Gastrocnemius medialis (tissue), 4 donors: ENCODE measurements around the gene DUSP19. TPM values are rescaled to one million over a fixed set of nuclear protein-coding genes. Genes with fewer than 3 reads are reported as not detected.
A peak's percentile ranks its signal among the peaks of the same experiment; 100 is the strongest.

Experiments
- ATAC-seq, 2 donors: fragments of 150-250 bp; one replicate each; pipeline ENCODE4 v1.9.1; 2016
- DNase-seq, 2 donors: peaks; one replicate each; pipeline ENCODE4 v3.0.0-alpha.2; 2019
- H3K27ac ChIP-seq, 4 donors: fragments of 200-600 bp; sonication (generic); 1 replicate in 1 of 4; 2 replicates in 3 of 4; pipeline ENCODE4 v1.5.1; 2016 to 2018; ENCODE audit warnings: mild to moderate bottlenecking in 2 of 4, moderate library complexity in 1 of 4
- H3K27me3 ChIP-seq, 3 donors: fragments of 200-600 bp; sonication (generic) in 2 of 3; 1 replicate in 1 of 3; 2 replicates in 2 of 3; pipeline versions ENCODE4 v1.5.1 to v1.6.0; 2016 to 2019; ENCODE audit warnings: mild to moderate bottlenecking in 1 of 3, moderate library complexity in 1 of 3
- H3K36me3 ChIP-seq, 2 donors: fragments of 200-600 bp; sonication (generic) in 1 of 2; one replicate each; pipeline ENCODE4 v1.5.1; 2017 to 2018
- H3K4me1 ChIP-seq, 2 donors: fragments of 200-600 bp; sonication (generic) in 1 of 2; one replicate each; pipeline ENCODE4 v1.5.1; 2016 to 2017; ENCODE audit warnings: mild to moderate bottlenecking in 2 of 2
- H3K4me3 ChIP-seq, 4 donors: fragments of 200-600 bp; sonication (generic) in 3 of 4; 1 replicate in 1 of 4; 2 replicates in 3 of 4; pipeline ENCODE4 v1.5.1; 2016 to 2019; ENCODE audit warnings: mild to moderate bottlenecking in 2 of 4
- H3K9me3 ChIP-seq, 3 donors: fragments of 200-600 bp; sonication (generic) in 2 of 3; 1 replicate in 1 of 3; 2 replicates in 2 of 3; pipeline ENCODE4 v1.5.1; 2016 to 2019
- POLR2A ChIP-seq, 2 donors: fragments of 450-650 bp; IDR thresholded peaks; one replicate each; pipeline ENCODE4 v1.6.1; 2017; ENCODE audit warnings: antibody characterized with exemption in 2 of 2, mild to moderate bottlenecking in 2 of 2, moderate library complexity in 2 of 2
- in situ Hi-C, 4 donors: fragments of 200-750 bp; cut with MboI; loops; one replicate each; pipeline versions ENCODE4 v1.15.0 to v1.8.0; 2017; ENCODE audit warnings: low sequenced_read_pairs in 4 of 4
- intact Hi-C: fragments of 100-400 bp; cut with DNase I; formaldehyde crosslinking; loops from one replicate; pipeline ENCODE4 v1.15.1; 2023; ENCODE audit warnings: low total_unique reads
- total RNA-seq, 4 donors: library from RNA; depleted of rRNA; stranded (reverse); fragments of >200 nt; gene quantifications; one replicate each; pipeline versions ENCODE4 v1.1.0 to v1.2.3, GENCODE V29; 2016
- TF ChIP-seq, protein P1 (sequence below), 5 experiments: fragments of 450-650 bp in 3 of 5; fragments of 200-600 bp in 2 of 5; sonication (generic) in 2 of 5; IDR thresholded peaks in 4 of 5; conservative IDR thresholded peaks in 1 of 5; 1 replicate in 4 of 5; 2 replicates in 1 of 5; pipeline ENCODE4 v1.5.1; 2016 to 2019; ENCODE audit warnings: antibody characterized with exemption in 5 of 5, mild to moderate bottlenecking in 3 of 5, moderate library complexity in 3 of 5

DUSP19 gene
- total RNA-seq, 4 donors from 2014 or later = 0.47 to 5.9 (median 2.1) TPM

DNA sequence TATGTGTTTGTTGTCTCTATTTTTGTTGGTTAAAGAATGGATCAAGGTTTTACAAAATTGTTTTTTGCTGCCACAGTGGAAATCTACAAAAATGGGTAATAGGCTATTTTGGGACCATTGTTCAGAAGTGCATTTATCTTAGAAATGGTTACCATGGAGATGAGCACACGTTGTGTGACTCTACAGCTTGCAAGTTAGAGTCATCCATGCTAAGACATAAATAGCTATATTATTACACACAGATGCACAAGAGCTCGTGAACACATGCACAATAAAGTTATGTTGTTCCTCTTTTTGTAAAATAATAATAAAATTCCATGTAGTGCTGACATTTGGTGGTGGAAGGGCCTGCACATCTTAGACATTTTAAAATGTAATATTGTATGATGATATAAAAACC, 15.5 kb upstream of the DUSP19 start:
- in situ Hi-C loops (no loop called here), intact Hi-C loops (no loop called here)
- Histone ChIP-seq H3K9me3 (no peaks in the 10 kb centered on the region), H3K36me3 (no peaks in the 10 kb centered on the region), H3K27me3 (no peaks in the 10 kb centered on the region), H3K4me1 (no peaks in the 10 kb centered on the region), H3K4me3 (no peak overlapping the region), H3K27ac (no peak overlapping the region)
- no peak for ATAC-seq
- DNase-seq = no peak
- TF ChIP-seq, protein P1, sequence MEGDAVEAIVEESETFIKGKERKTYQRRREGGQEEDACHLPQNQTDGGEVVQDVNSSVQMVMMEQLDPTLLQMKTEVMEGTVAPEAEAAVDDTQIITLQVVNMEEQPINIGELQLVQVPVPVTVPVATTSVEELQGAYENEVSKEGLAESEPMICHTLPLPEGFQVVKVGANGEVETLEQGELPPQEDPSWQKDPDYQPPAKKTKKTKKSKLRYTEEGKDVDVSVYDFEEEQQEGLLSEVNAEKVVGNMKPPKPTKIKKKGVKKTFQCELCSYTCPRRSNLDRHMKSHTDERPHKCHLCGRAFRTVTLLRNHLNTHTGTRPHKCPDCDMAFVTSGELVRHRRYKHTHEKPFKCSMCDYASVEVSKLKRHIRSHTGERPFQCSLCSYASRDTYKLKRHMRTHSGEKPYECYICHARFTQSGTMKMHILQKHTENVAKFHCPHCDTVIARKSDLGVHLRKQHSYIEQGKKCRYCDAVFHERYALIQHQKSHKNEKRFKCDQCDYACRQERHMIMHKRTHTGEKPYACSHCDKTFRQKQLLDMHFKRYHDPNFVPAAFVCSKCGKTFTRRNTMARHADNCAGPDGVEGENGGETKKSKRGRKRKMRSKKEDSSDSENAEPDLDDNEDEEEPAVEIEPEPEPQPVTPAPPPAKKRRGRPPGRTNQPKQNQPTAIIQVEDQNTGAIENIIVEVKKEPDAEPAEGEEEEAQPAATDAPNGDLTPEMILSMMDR (IDR thresholded peaks at IDR 0.05 in 4 of 5, conservative IDR thresholded peaks at IDR 0.05 in 1 of 5) = no peak
- no peak for TF ChIP-seq POLR2A (IDR thresholded peaks at IDR 0.05)

DNA sequence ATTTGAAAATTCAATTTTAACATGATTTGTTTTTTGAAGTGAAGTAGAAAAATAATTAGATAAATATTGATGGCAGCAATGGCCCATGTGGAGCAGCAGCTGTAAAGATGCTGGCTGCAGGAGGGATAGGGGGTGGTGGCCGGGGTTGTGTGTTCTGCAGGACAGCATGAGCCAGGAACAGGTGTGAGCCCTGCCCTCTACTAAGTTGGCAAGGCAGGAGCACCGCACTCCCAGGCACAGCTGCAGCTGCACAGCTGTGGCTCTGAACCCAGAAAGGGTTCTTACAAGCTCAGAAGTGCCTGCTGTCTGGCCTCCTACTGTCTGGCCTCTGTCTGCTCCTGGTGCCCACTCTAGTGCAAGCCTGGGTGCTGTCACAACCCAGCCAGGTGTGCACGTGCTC, 10.0 kb upstream of the DUSP19 start:
- H3K27ac ChIP-seq = no peak overlapping the region
- DNase-seq = no peak
- H3K9me3 ChIP-seq = no peaks in the 10 kb centered on the region
- H3K4me3 ChIP-seq = no peak overlapping the region
- intact Hi-C loops (no loop called here), in situ Hi-C loops (no loop called here)
- TF ChIP-seq, protein P1 (IDR thresholded peaks at IDR 0.05 in 4 of 5, conservative IDR thresholded peaks at IDR 0.05 in 1 of 5) = no peak
- TF ChIP-seq POLR2A (IDR thresholded peaks at IDR 0.05) = no peak
- ATAC-seq = no peak
- H3K36me3 ChIP-seq = no peaks in the 10 kb centered on the region
- H3K27me3 ChIP-seq = no peaks in the 10 kb centered on the region
- H3K4me1 ChIP-seq = no peaks in the 10 kb centered on the region

DNA sequence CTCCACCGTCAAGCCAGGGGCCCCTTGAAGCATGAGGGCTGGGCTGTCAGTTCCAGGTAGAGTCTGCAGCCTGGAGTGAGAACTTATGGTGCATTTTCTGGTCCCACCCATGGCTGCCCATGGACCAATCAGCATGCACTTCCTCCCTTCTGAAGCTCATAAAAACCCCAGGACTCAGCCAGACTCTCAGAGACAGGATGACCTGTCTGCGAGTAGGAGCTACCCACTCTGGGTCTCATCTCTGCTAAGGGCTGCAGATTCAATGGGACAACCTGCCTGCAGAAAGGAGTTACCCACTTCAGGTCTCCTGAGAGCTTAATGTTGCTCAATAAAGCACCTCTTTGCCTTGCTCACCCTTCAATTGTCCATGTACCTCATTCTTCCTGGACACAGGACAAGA, 9.4 kb upstream of the DUSP19 start:
- in situ Hi-C loops (no loop called here), intact Hi-C loops (no loop called here)
- no peak for ATAC-seq

DNA sequence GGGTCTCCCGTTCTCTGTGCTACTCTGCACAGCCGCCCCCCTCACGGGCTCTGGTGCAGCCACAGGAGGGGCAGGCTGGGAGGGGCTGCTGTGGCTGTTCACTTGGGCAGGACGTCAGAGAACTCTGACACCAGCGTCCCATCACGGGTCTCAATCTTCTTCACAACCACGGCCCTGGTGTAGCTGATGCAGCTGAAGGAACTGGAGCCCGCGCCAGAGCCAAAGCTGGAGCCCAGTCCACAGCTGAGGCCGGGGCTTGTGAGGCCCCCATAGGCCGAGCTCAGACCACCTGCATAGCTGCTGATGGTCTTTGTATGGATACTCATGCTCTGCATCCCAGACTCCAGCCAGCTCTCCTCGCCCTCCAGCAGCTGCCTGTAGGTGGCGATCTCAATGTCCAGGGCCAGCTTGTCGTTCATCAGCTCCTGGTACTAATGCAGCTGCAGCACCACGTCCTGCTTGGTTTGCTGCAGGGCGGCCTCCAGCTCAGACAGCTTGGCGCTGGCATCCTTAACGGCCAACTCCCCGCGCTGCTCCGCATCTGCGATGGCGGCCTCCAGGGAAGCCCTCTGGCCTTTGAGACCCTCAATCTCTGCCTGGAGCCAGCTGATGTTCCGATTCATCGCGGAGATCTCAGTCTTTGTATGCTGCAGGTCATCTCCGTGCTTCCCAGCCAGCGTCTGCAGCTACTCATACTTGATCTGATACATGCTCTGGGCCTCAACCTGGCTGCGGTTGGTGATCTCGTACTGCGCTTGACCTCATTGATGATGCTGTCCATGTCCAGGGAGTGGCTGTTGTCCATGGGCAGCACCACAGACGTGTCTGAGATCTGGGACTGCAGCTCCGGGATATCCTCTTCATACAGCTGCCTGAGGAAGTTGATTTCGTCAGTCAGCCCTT, 7.4 kb upstream of the DUSP19 start:
- in situ Hi-C loops = loop anchor here in 1 of 4 donors (10.0 kb wide), 1 partner anchor 54 kb away; the partner anchor contains the start of gene NUP35
- TF ChIP-seq, protein P1 (IDR thresholded peaks at IDR 0.05 in 4 of 5, conservative IDR thresholded peaks at IDR 0.05 in 1 of 5) = peak in 2 of 5 experiments; percentile 16 to 43
- TF ChIP-seq POLR2A (IDR thresholded peaks at IDR 0.05) = no peak
- no peaks in the 10 kb centered on the region for H3K27me3 ChIP-seq
- no peaks in the 10 kb centered on the region for H3K4me1 ChIP-seq
- H3K27ac ChIP-seq = no peak overlapping the region
- no peak for DNase-seq
- no peak for ATAC-seq
- no peaks in the 10 kb centered on the region for H3K36me3 ChIP-seq
- H3K9me3 ChIP-seq = no peaks in the 10 kb centered on the region
- intact Hi-C loops = no loop called here
- no peak overlapping the region for H3K4me3 ChIP-seq

More for the DNA sequence above, 9.4 kb upstream of the DUSP19 start:
- H3K36me3 ChIP-seq = no peaks in the 10 kb centered on the region
- H3K4me1 ChIP-seq = no peaks in the 10 kb centered on the region
- no peak for DNase-seq
- TF ChIP-seq POLR2A (IDR thresholded peaks at IDR 0.05) = no peak
- TF ChIP-seq, protein P1 (IDR thresholded peaks at IDR 0.05 in 4 of 5, conservative IDR thresholded peaks at IDR 0.05 in 1 of 5) = no peak
- no peak overlapping the region for H3K4me3 ChIP-seq
- no peak overlapping the region for H3K27ac ChIP-seq
- no peaks in the 10 kb centered on the region for H3K9me3 ChIP-seq
- no peaks in the 10 kb centered on the region for H3K27me3 ChIP-seq
